Measurements from ENCODE around the gene ELF1.

The ELF1 gene

DNA sequence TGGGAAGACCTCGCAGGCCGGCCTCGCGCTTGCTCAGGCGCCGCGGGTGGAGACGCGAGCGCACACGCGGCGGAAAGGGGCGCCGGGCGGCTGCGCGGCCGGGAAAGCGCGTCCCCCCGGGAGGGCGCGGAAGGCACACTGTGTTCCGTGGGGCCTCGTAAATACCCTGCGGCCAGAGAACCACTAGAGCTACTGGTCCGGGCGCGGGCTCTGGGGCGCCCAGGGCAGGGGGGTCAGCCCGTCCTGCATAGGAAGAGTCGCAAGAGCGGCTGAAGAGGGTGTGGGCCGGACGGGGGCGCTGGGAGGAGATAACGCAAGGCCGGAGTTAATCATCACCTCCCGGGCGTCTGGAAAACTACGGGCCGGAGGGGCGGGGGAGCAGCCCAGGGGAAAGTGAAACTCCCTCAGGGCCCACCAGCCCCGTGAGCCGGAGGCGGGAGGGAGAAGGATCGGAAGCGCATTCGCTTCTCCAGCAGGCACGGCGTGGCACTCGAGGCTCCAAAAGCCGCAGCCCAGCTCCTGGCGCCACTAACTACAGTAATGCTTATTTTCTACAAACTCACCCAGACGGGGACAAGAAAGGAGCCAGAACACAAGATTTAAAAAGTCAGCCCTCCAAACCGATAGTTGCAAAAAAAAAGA is 41.1 kb upstream of the ELF1 start:
- TF ChIP-seq, protein P1, sequence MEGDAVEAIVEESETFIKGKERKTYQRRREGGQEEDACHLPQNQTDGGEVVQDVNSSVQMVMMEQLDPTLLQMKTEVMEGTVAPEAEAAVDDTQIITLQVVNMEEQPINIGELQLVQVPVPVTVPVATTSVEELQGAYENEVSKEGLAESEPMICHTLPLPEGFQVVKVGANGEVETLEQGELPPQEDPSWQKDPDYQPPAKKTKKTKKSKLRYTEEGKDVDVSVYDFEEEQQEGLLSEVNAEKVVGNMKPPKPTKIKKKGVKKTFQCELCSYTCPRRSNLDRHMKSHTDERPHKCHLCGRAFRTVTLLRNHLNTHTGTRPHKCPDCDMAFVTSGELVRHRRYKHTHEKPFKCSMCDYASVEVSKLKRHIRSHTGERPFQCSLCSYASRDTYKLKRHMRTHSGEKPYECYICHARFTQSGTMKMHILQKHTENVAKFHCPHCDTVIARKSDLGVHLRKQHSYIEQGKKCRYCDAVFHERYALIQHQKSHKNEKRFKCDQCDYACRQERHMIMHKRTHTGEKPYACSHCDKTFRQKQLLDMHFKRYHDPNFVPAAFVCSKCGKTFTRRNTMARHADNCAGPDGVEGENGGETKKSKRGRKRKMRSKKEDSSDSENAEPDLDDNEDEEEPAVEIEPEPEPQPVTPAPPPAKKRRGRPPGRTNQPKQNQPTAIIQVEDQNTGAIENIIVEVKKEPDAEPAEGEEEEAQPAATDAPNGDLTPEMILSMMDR (IDR thresholded peaks at IDR 0.05; ENCODE audit: low read depth, low read length) = no peak

DNA sequence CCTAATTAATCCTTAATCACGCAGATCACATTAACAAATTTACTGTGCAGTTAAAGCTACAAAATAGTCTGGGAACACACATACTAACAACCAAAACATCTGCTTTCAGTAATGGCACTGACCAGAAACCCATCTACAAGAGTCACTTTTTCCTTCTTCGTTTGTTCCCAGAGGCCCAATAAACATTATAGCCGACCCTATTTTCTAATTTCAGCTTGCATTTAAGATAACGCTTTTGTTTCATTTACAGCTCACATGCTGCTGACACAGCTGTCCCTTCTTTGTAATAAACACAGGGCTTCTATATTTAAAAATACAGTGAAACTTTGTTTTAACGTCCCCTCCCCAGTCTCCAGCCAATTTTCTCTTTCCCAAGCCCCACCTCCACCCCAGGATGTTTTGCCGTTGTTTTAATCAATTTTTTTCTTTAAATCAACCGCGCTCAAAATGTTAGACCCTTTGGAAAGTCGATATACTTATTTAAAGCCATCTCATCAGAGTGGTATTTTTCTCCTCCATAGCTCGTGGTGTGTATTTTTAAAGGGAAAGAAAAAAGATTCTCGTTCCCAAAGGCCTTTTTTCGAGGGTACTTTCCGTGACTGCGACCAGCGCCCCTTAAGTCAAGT is 40.5 kb upstream of the ELF1 start:
- H3K4me3 ChIP-seq (ENCODE audit: low read depth, low read length) = peak overlapping the region; percentile 74
- TF ChIP-seq, protein P1 (IDR thresholded peaks at IDR 0.05; ENCODE audit: low read depth, low read length) = no peak

More for the DNA sequence above, 41.1 kb upstream of the ELF1 start:
- H3K4me3 ChIP-seq (ENCODE audit: low read depth, low read length) = peak overlapping the region; percentile 74

DNA sequence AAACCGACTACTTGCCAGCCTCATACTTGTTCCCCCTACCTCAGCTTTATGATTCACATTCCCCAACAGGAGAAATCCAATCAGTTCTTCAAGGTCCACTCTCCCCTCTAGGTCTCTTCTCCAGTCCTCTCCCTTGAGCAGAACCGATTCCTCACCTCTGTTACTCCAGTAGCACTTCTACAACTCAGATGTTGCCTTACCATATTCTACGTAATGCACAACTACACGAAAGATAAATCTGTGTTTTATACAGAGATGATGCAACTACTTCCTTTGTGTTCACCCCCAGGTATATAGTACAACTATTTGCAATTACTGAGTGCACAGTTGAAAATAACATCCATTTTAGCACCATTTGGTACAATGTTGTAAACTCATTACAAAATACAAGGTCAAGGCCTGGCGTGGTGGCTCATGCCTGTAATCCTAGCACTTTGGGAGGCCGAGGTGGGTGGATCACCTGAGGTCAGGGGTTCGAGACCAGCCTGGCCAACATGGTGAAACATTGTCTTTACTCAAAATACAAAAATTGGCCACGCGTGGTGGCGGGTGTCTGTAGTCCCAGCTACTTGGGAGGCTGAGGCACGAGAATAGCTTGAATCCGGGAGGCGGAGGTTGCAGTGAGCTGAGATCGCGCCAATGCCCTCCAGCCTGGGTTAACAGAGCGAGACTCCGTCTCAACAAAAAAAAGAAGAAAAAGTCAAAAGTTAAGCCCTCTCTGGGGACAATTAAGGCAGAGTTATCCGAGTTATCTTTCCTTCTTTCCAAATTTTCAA is 39.4 kb upstream of the ELF1 start:
- peak overlapping the region; percentile 74 for H3K4me3 ChIP-seq (ENCODE audit: low read depth, low read length)
- TF ChIP-seq, protein P1 (IDR thresholded peaks at IDR 0.05; ENCODE audit: low read depth, low read length) = no peak

DNA sequence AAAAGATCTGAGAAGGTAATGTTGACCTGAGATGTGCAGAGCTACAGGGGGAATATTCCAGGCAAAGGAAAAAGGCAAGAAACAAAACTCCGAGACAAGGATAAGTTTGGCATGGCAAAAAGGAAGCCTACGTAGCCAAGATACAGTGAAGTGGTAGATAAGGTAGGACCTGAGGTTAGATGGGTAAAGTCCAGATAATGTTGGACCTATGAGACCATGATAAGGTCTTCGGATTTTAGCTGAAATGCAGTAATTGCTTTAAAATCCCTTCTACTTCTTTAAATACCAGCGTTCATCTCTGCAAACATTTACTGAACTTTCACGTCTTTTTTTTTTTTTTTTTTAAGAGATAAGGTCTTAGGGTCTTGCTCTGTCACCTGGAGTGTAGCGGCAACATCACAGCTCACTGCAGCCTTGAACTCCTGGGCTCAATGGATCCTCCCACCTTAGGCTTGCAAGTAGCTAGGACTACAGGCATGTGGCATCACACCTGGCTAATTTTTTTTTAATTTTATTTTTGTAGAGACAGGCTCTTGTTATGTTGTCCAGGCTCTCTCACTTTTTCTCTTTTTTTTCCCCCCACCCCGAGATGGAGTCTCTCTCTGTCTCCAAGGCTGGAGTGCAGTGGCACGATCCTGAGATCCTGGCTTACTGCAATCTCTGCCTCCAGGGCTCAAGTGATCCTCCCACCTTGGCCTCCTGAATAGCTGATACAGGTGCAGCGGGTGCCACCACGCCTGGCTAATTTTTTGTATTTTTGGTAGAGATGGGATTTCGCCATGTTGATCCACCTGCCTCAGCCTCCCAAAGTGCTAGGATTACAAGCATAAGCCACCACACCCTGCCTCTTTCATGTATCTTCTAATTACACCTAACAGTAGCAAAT is 38.0 kb upstream of the ELF1 start:
- TF ChIP-seq, protein P1 (IDR thresholded peaks at IDR 0.05; ENCODE audit: low read depth, low read length) = no peak
- H3K4me3 ChIP-seq (ENCODE audit: low read depth, low read length) = no peak overlapping the region

DNA sequence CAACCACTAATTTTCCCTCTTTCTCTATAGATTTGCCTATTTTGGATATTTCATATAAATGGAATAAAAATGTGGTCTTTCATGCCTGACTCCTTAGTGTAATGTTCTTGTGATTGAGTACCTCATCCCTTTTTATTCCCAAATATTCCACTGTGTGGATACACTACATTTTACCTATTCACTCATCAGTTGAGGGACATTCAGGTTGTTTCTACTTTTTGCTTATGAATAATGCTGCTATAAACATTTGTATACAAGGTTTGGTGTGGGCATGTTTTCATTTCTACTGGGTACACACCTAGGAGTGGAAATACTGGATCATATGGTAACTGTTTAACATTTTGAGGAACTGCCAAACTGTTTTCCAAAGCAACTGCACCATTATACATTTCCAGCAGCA is 37.1 kb upstream of the ELF1 start:
- TF ChIP-seq, protein P1 (IDR thresholded peaks at IDR 0.05; ENCODE audit: low read depth, low read length) = no peak
- no peak overlapping the region for H3K4me3 ChIP-seq (ENCODE audit: low read depth, low read length)

DNA sequence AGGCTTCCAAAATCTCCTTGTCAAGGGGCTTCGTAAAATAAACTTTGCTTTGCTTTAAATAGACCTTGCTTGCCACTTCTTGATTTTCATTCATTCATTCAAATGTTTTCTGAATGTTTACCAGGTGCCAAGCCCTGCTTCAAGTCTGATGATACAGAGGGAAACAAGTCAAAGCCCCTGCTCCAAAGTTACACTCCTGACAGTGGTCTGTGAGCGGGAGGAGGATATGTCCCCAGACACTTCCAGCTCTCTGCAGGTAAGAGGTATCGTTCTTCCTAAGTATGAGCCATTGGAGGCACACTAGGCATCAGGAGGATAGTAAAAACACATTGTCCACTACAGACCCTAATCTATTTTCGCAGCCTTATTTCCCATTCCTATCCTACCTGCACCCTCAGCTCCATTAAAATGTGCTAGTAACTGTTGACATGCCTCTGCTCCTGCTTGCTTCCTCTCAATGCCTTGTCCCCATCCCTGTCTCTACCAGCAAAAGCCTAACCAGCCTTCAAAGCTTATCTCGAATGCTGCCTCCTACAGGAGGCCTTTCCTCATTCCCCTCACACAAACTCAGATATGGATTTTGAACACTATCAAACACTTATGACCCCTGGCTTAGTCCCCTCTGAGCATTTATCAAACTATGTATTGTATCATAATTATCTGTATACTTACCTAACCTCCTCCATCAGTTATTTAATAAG is 36.0 kb upstream of the ELF1 start:
- TF ChIP-seq, protein P1 (IDR thresholded peaks at IDR 0.05; ENCODE audit: low read depth, low read length) = no peak
- H3K4me3 ChIP-seq (ENCODE audit: low read depth, low read length) = no peak overlapping the region

Data from WI38 (cell line).